ENCODE results near the gene TANGO6. TPM values are rescaled to one million over a fixed set of nuclear protein-coding genes. Genes with fewer than 3 reads are reported as not detected.
A peak's percentile ranks its signal among the peaks of the same experiment; 100 is the strongest.

TANGO6 gene
- polyA plus RNA-seq, 2 of the 4 experiments (the other 2 are of a cell fraction): 8.1 to 19.5 TPM

- no peak for DNase-seq (ENCODE audit: low read depth in 1 of 2, low spot score in 1 of 2)
- Histone ChIP-seq H3K4me1 (peaks cover 23% of the 10 kb centered on the region), H3K4me2 (no peak overlapping the region), H3K9me3 (no peaks in the 10 kb centered on the region), H3K27ac (no peak overlapping the region; a peak in 1 of 6 replicates), H3K4me3 (no peak overlapping the region)
- no peak for ATAC-seq
- TF ChIP-seq RAD21 (conservative IDR thresholded peaks at IDR 0.05 in 1 of 2, IDR thresholded peaks at IDR 0.05 in 1 of 2): no peak
- TF ChIP-seq GATA3 (IDR thresholded peaks at IDR 0.05; ENCODE audit: borderline replicate concordance): no peak
- TF ChIP-seq HDAC2 (IDR thresholded peaks at IDR 0.05): no peak
- no peak for TF ChIP-seq PHF8 (IDR thresholded peaks at IDR 0.05; ENCODE audit: borderline replicate concordance, low read depth)
- no peak for TF ChIP-seq HEYL (CRISPR knock-in tag; IDR thresholded peaks at IDR 0.05)
- no peak for TF ChIP-seq NR3C1 (IDR thresholded peaks at IDR 0.05)
- TF ChIP-seq MAZ (IDR thresholded peaks at IDR 0.05; ENCODE audit: borderline replicate concordance, low read depth, low read length): no peak
- TF ChIP-seq FOSB (CRISPR knock-in tag; IDR thresholded peaks at IDR 0.05): no peak
- TF ChIP-seq KDM5A (IDR thresholded peaks at IDR 0.05): no peak
- no peak for TF ChIP-seq E2F6 (IDR thresholded peaks at IDR 0.05; ENCODE audit: borderline replicate concordance, low read depth)
- TF ChIP-seq ATOH8 (CRISPR knock-in tag; IDR thresholded peaks at IDR 0.05; ENCODE audit: low read depth): no peak
- no peak for FAIRE-seq
- WGBS (ENCODE audit: missing lambda C conversion rate): 82% methylated on average over 3 of the region's 3 CpGs
- CTCF ChIA-PET: interaction anchor here (0.7 to 23.0 kb wide), 2 partner anchors 212 to 966 kb away, joined by 3 to 503 read pairs; no protein-coding TSS in a partner anchor
- POLR2A ChIA-PET: no interaction called here
Observed at GRCh38 chr16:68907297-68907696, 64.0 kb downstream of the TANGO6 start.

GRCh38 chr16:68907781-68908181, 64.5 kb downstream of the TANGO6 start:
- H3K27ac ChIP-seq: peak overlapping the region in 1 of 2 experiments; percentile 33; a peak in 2 of 6 replicates
- ChIA-PET CTCF (interaction anchor here (0.9 to 23.0 kb wide), 3 partner anchors 16 to 211 kb away, joined by 3 to 503 read pairs (median 3); no protein-coding TSS in a partner anchor), POLR2A (no interaction called here)
- 82% methylated on average over 3 of the region's 3 CpGs for WGBS (ENCODE audit: missing lambda C conversion rate)
- FAIRE-seq (no peak), DNase-seq (ENCODE audit: low read depth in 1 of 2, low spot score in 1 of 2) (no peak), ATAC-seq (no peak)
- TF ChIP-seq POLR2A (IDR thresholded peaks at IDR 0.05; ENCODE audit: low read length) (no peak), EP300 (IDR thresholded peaks at IDR 0.05) (no peak), POLR2AphosphoS2 (conservative IDR thresholded peaks at IDR 0.05; ENCODE audit: low read length) (no peak), E2F6 (IDR thresholded peaks at IDR 0.05; ENCODE audit: borderline replicate concordance, low read depth) (no peak), MAFK (IDR thresholded peaks at IDR 0.05; ENCODE audit: partially characterized antibody) (no peak), BCL3 (IDR thresholded peaks at IDR 0.05) (no peak), ZFP36 (IDR thresholded peaks at IDR 0.05; ENCODE audit: borderline replicate concordance, partially characterized antibody) (no peak), SMC3 (IDR thresholded peaks at IDR 0.05) (no peak), CEBPB (IDR thresholded peaks at IDR 0.05) (no peak), ELK1 (IDR thresholded peaks at IDR 0.05; ENCODE audit: low read depth, low read length) (no peak), ZSCAN20 (CRISPR knock-in tag; IDR thresholded peaks at IDR 0.05) (no peak), CTCF (IDR thresholded peaks at IDR 0.05) (no peak), ATOH8 (CRISPR knock-in tag; IDR thresholded peaks at IDR 0.05; ENCODE audit: low read depth) (no peak), EHF (CRISPR knock-in tag; IDR thresholded peaks at IDR 0.05) (no peak)
- H3K4me1 ChIP-seq: peaks cover 18% of the 10 kb centered on the region
- no peak overlapping the region for H3K4me3 ChIP-seq
- no peaks in the 10 kb centered on the region for H3K9me3 ChIP-seq
- H3K4me2 ChIP-seq: no peak overlapping the region
